RWPE2 (cell line): ENCODE data around the gene IGFBP3.
A peak's percentile ranks its signal among the peaks of the same experiment; 100 is the strongest.

Experiments
- ATAC-seq: fragments of 200-7000 bp; cut with Tn5 transposase; 3 replicates; pipeline ENCODE4 v1.9.1; 2021; ENCODE audit warnings: low read depth
- DNase-seq: peaks from one replicate; pipeline ENCODE4 v3.0.0-alpha.2; 2020; ENCODE audit warnings: low spot score
- H3K27ac ChIP-seq: fragments of 450-650 bp; 2 replicates; pipeline ENCODE4 v1.5.1; 2017; ENCODE audit warnings: mild to moderate bottlenecking; ENCODE audit not compliant: poor library complexity, severe bottlenecking
- H3K27me3 ChIP-seq: fragments of 250-450 bp; sonication (Bioruptor Pico); 2 replicates; pipeline ENCODE4 v1.5.1; 2021; ENCODE audit warnings: mild to moderate bottlenecking, moderate library complexity; ENCODE audit not compliant: insufficient read depth, poor library complexity, severe bottlenecking
- H3K36me3 ChIP-seq: fragments of 250-450 bp; sonication (Bioruptor Pico); 2 replicates; pipeline ENCODE4 v1.5.1; 2020; ENCODE audit warnings: low read depth, mild to moderate bottlenecking, moderate library complexity
- H3K4me1 ChIP-seq: fragments of 250-450 bp; sonication (Bioruptor Pico); 2 replicates; pipeline ENCODE4 v1.5.1; 2021; ENCODE audit warnings: mild to moderate bottlenecking, moderate library complexity; ENCODE audit not compliant: insufficient read depth, poor library complexity, severe bottlenecking
- H3K4me3 ChIP-seq: fragments of 250-450 bp; sonication (Bioruptor Pico); 2 replicates; pipeline ENCODE4 v1.5.1; 2021; ENCODE audit warnings: mild to moderate bottlenecking, moderate library complexity; ENCODE audit not compliant: severe bottlenecking
- H3K9me3 ChIP-seq: fragments of 250-450 bp; sonication (Bioruptor Pico); 2 replicates; pipeline ENCODE4 v1.5.1; 2021; ENCODE audit warnings: mild to moderate bottlenecking, moderate library complexity; ENCODE audit not compliant: severe bottlenecking
- TF ChIP-seq, protein P1 (sequence below): fragments of 450-650 bp; IDR thresholded peaks from one replicate; pipeline ENCODE4 v1.5.1; 2017; ENCODE audit warnings: mild to moderate bottlenecking, moderate library complexity; ENCODE audit not compliant: poor library complexity, severe bottlenecking

The IGFBP3 gene

GRCh38 chr7:45909561-45909960, 11.5 kb downstream of the IGFBP3 start:
- Histone ChIP-seq H3K9me3 (no peaks in the 10 kb centered on the region), H3K4me3 (no peak overlapping the region), H3K27ac (no peak overlapping the region), H3K4me1 (no peaks in the 10 kb centered on the region), H3K36me3 (no peaks in the 10 kb centered on the region), H3K27me3 (peaks cover 4% of the 10 kb centered on the region)
- DNase-seq (no peak), ATAC-seq (no peak)
- TF ChIP-seq, protein P1, sequence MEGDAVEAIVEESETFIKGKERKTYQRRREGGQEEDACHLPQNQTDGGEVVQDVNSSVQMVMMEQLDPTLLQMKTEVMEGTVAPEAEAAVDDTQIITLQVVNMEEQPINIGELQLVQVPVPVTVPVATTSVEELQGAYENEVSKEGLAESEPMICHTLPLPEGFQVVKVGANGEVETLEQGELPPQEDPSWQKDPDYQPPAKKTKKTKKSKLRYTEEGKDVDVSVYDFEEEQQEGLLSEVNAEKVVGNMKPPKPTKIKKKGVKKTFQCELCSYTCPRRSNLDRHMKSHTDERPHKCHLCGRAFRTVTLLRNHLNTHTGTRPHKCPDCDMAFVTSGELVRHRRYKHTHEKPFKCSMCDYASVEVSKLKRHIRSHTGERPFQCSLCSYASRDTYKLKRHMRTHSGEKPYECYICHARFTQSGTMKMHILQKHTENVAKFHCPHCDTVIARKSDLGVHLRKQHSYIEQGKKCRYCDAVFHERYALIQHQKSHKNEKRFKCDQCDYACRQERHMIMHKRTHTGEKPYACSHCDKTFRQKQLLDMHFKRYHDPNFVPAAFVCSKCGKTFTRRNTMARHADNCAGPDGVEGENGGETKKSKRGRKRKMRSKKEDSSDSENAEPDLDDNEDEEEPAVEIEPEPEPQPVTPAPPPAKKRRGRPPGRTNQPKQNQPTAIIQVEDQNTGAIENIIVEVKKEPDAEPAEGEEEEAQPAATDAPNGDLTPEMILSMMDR: no peak

GRCh38 chr7:45902820-45903219, 18.3 kb downstream of the IGFBP3 start:
- TF ChIP-seq, protein P1: no peak
- Histone ChIP-seq H3K4me3 (no peak overlapping the region), H3K27ac (no peak overlapping the region), H3K4me1 (no peaks in the 10 kb centered on the region), H3K36me3 (no peaks in the 10 kb centered on the region), H3K9me3 (no peaks in the 10 kb centered on the region), H3K27me3 (no peaks in the 10 kb centered on the region)
- DNase-seq (no peak), ATAC-seq (no peak)

GRCh38 chr7:45901566-45901965, 19.5 kb downstream of the IGFBP3 start:
- TF ChIP-seq, protein P1: no peak
- no peak for ATAC-seq
- DNase-seq: no peak
- Histone ChIP-seq H3K27me3 (no peaks in the 10 kb centered on the region), H3K4me3 (no peak overlapping the region), H3K4me1 (no peaks in the 10 kb centered on the region), H3K27ac (no peak overlapping the region), H3K9me3 (no peaks in the 10 kb centered on the region), H3K36me3 (no peaks in the 10 kb centered on the region)

DNA sequence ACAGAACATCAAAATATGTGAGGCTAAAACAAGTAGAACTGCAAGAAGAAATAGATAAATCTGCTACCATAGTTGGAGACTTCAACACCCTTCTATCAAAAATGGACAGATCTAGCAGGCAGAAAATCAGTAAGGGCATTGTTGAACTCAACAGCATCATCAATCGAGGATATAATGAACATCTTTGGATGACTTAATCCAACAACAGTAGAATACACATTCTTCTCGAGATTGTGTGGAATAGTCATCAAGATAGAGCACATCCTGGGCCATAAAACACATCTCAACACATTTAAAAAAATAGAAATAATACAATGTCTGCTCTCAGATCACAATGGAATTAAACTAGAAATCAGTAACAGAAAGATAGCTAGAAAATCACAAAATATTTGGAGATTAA, 22.9 kb downstream of the IGFBP3 start:
- ATAC-seq: no peak
- H3K4me1 ChIP-seq: no peaks in the 10 kb centered on the region
- no peak overlapping the region for H3K27ac ChIP-seq
- DNase-seq: no peak
- no peaks in the 10 kb centered on the region for H3K9me3 ChIP-seq
- no peaks in the 10 kb centered on the region for H3K27me3 ChIP-seq
- no peak overlapping the region for H3K4me3 ChIP-seq
- no peaks in the 10 kb centered on the region for H3K36me3 ChIP-seq
- TF ChIP-seq, protein P1: no peak

GRCh38 chr7:45897042-45897690, 23.9 kb downstream of the IGFBP3 start:
- Histone ChIP-seq H3K4me3 (no peak overlapping the region), H3K27ac (no peak overlapping the region), H3K27me3 (no peaks in the 10 kb centered on the region), H3K36me3 (no peaks in the 10 kb centered on the region), H3K4me1 (no peaks in the 10 kb centered on the region), H3K9me3 (no peaks in the 10 kb centered on the region)
- TF ChIP-seq, protein P1: no peak
- peak; percentile 12; the same call in 1 of the 3 replicates for ATAC-seq
- no peak for DNase-seq
